HepG2 (cell line): ENCODE data around the gene JADE3. TPM values are rescaled to one million over a fixed set of nuclear protein-coding genes. Genes with fewer than 3 reads are reported as not detected.
A peak's percentile ranks its signal among the peaks of the same experiment; 100 is the strongest.

Experiments used
- CCAR2 ChIP-seq: fragments of 200-400 bp; formaldehyde crosslinking; optimal IDR thresholded peaks from 2 replicates; pipeline ENCODE3; 2018; ENCODE audit warnings: low read depth, mild to moderate bottlenecking, low read length, moderate library complexity
- FOXK1 ChIP-seq: sonication (generic); formaldehyde crosslinking; IDR thresholded peaks from 2 replicates; pipeline ENCODE4 v1.4.0; 2020; ENCODE audit warnings: low read depth, missing genetic modification reagents, borderline replicate concordance
- HDAC2 ChIP-seq: sonication (generic); formaldehyde crosslinking; IDR thresholded peaks from 2 replicates; pipeline ENCODE4 v1.4.0; 2020; ENCODE audit warnings: missing genetic modification reagents
- MIER2 ChIP-seq: IDR thresholded peaks from 2 replicates; pipeline ENCODE4 v1.6.1; 2016; ENCODE audit warnings: missing biosample characterization, missing genetic modification reagents
- MXD1 ChIP-seq: sonication (generic); formaldehyde crosslinking; IDR thresholded peaks from 2 replicates; pipeline ENCODE4 v1.4.0; 2020; ENCODE audit warnings: mild to moderate bottlenecking, missing genetic modification reagents
- POGK ChIP-seq: sonication (generic); formaldehyde crosslinking; conservative IDR thresholded peaks from 2 replicates; pipeline ENCODE4 v1.8.0; 2022; ENCODE audit warnings: mild to moderate bottlenecking, moderate library complexity, missing genetic modification reagents
- PRMT3 ChIP-seq: sonication (generic); formaldehyde crosslinking; IDR thresholded peaks from 2 replicates; pipeline ENCODE4 v1.8.1; 2022; ENCODE audit warnings: low read depth, mild to moderate bottlenecking, moderate library complexity, missing genetic modification reagents, borderline replicate concordance
- TARDBP ChIP-seq: sonication (generic); formaldehyde crosslinking; IDR thresholded peaks from 2 replicates; pipeline ENCODE4 v1.8.0; 2022; ENCODE audit warnings: mild to moderate bottlenecking, missing genetic modification reagents
- THAP9 ChIP-seq: sonication (generic); formaldehyde crosslinking; IDR thresholded peaks from 2 replicates; pipeline ENCODE4; 2020; ENCODE audit warnings: missing genetic modification reagents, mild to moderate bottlenecking, borderline replicate concordance
- ZBTB26 ChIP-seq: IDR thresholded peaks from 2 replicates; pipeline ENCODE4 v1.6.1; 2016; ENCODE audit warnings: missing compliant biosample characterization, missing genetic modification reagents, borderline replicate concordance
- ZBTB39 ChIP-seq: sonication (generic); formaldehyde crosslinking; IDR thresholded peaks from 2 replicates; pipeline ENCODE4 v1.5.0; 2020; ENCODE audit warnings: missing genetic modification reagents
- ZNF234 ChIP-seq: sonication (generic); formaldehyde crosslinking; conservative IDR thresholded peaks from 2 replicates; pipeline ENCODE4 v1.5.1; 2020; ENCODE audit warnings: mild to moderate bottlenecking, missing genetic modification reagents
- ZNF24 ChIP-seq: fragments of 450-650 bp; IDR thresholded peaks from 2 replicates; pipeline ENCODE4 v1.6.1; 2017; ENCODE audit warnings: antibody characterized with exemption, mild to moderate bottlenecking
- ZNF430 ChIP-seq: sonication (generic); formaldehyde crosslinking; IDR thresholded peaks from 2 replicates; pipeline ENCODE4 v1.9.0; 2021; ENCODE audit warnings: mild to moderate bottlenecking, missing genetic modification reagents
- ZNF607 ChIP-seq: sonication (generic); formaldehyde crosslinking; IDR thresholded peaks from 2 replicates; pipeline ENCODE4 v1.5.1; 2020; ENCODE audit warnings: missing genetic modification reagents, mild to moderate bottlenecking, borderline replicate concordance
- ZNF616 ChIP-seq: sonication (generic); formaldehyde crosslinking; IDR thresholded peaks from 2 replicates; pipeline ENCODE4 v1.5.0; 2020; ENCODE audit warnings: low read depth, mild to moderate bottlenecking, missing genetic modification reagents
- ZNF691 ChIP-seq: sonication (generic); formaldehyde crosslinking; IDR thresholded peaks from 2 replicates; pipeline ENCODE4 v1.4.0; 2020; ENCODE audit warnings: missing genetic modification reagents, low read depth, mild to moderate bottlenecking, borderline replicate concordance
- ZNF790 ChIP-seq: sonication (generic); formaldehyde crosslinking; IDR thresholded peaks from 2 replicates; pipeline ENCODE4 v1.8.0; 2022; ENCODE audit warnings: missing genetic modification reagents, mild to moderate bottlenecking, borderline replicate concordance
- ZSCAN29 ChIP-seq: sonication (generic); formaldehyde crosslinking; conservative IDR thresholded peaks from 2 replicates; pipeline ENCODE4 v1.4.0; 2020; ENCODE audit warnings: mild to moderate bottlenecking, missing genetic modification reagents
- polyA plus RNA-seq, 8 experiments: library from polyadenylated mRNA; depleted of rRNA in 3 of 8; stranded (reverse) in 7 of 8; unstranded in 1 of 8; fragments of >200 nt; fragmentation: Illumina TruSeq in 4 of 8; extraction: Trizol in 4 of 8; gene quantifications; 2 replicates each; pipeline versions ENCODE4 v1.2.1 to v1.2.3, GENCODE V29; 2011 to 2016; ENCODE audit warnings: low read depth in 4 of 8, missing spikeins in 1 of 8, mixed read lengths in 1 of 8; ENCODE audit not compliant: insufficient read depth in 1 of 8
- total RNA-seq, 5 experiments: library from RNA; depleted of rRNA; stranded (reverse); fragments of >200 nt; fragmentation: Illumina TruSeq; extraction: Trizol; gene quantifications; 2 replicates each; pipeline ENCODE4 v1.2.3, GENCODE V29; 2016; ENCODE audit warnings: low read depth in 1 of 5

JADE3 gene
- total and polyA plus RNA-seq, 2 of the 13 experiments (the other 11 are each of a cell fraction or from before 2014, with no cell fraction given): 7.7 to 7.8 TPM

- TF ChIP-seq THAP9: no peak
- no peak for TF ChIP-seq ZNF691 (CRISPR knock-in tag)
- no peak for TF ChIP-seq ZNF790 (CRISPR knock-in tag)
- TF ChIP-seq PRMT3: no peak
- TF ChIP-seq MXD1 (CRISPR knock-in tag): no peak
- peak; percentile 71; the same call in 1 of the 2 replicates for TF ChIP-seq FOXK1 (CRISPR knock-in tag)
- 0 out of 2 replicates have a peak, but pooled peaks have one; percentile 39 for TF ChIP-seq TARDBP (CRISPR knock-in tag)
- no peak for TF ChIP-seq ZSCAN29
- no peak for TF ChIP-seq ZNF234 (CRISPR knock-in tag)
- TF ChIP-seq ZNF430 (CRISPR knock-in tag): peak; percentile 61; the same call in 1 of the 2 replicates
- no peak for TF ChIP-seq CCAR2
- no peak for TF ChIP-seq POGK
- no peak for TF ChIP-seq ZBTB39
- TF ChIP-seq MIER2 (CRISPR knock-in tag): 0 out of 2 replicates have a peak, but pooled peaks have one; percentile 14
- no peak for TF ChIP-seq ZBTB26 (CRISPR knock-in tag)
- peak; percentile 81 for TF ChIP-seq HDAC2 (CRISPR knock-in tag)
- no peak for TF ChIP-seq ZNF607 (CRISPR knock-in tag)
- TF ChIP-seq ZNF24: no peak
- TF ChIP-seq ZNF616 (CRISPR knock-in tag): no peak
These were observed 168.1 kb downstream of the JADE3 start (continued) for GRCh38 chrX:47080215-47080914.
